HG03432 (cell line): Measurements from ENCODE around the gene RNASE8.

ENCODE experiments used
- ATAC-seq: cut with Tn5 transposase; IDR thresholded peaks from one replicate; pipeline ENCODE4 v1.9.1; 2021; ENCODE audit warnings: mild to moderate bottlenecking, moderate library complexity; ENCODE audit not compliant: unreplicated experiment

RNASE8 gene

GRCh38 chr14:21071225-21072030 is 13.8 kb downstream of the RNASE8 start:
- peak; percentile 80 for ATAC-seq

GRCh38 chr14:21072031-21072473 is 14.4 kb downstream of the RNASE8 start:
- no peak for ATAC-seq

GRCh38 chr14:21072781-21073339 is 15.2 kb downstream of the RNASE8 start:
- no peak for ATAC-seq

GRCh38 chr14:21073921-21074320 is 16.3 kb downstream of the RNASE8 start:
- no peak for ATAC-seq

GRCh38 chr14:21074398-21075272 is 17.0 kb downstream of the RNASE8 start:
- ATAC-seq = no peak

GRCh38 chr14:21075719-21076437 is 18.3 kb downstream of the RNASE8 start:
- no peak for ATAC-seq

- no peak for ATAC-seq
These were observed 20.1 kb downstream of the RNASE8 start for GRCh38 chr14:21077672-21078071.

GRCh38 chr14:21078287-21078686 is 20.7 kb downstream of the RNASE8 start:
- ATAC-seq = no peak

GRCh38 chr14:21078726-21079125 is 21.1 kb downstream of the RNASE8 start:
- no peak for ATAC-seq

GRCh38 chr14:21081521-21082142 is 24.0 kb downstream of the RNASE8 start:
- no peak for ATAC-seq

GRCh38 chr14:21083565-21084325 is 26.1 kb downstream of the RNASE8 start:
- ATAC-seq = no peak

GRCh38 chr14:21084396-21084795 is 26.8 kb downstream of the RNASE8 start:
- no peak for ATAC-seq

- no peak for ATAC-seq
These were observed 27.6 kb downstream of the RNASE8 start for GRCh38 chr14:21084998-21085853.

- ATAC-seq = no peak
These were observed 29.3 kb downstream of the RNASE8 start for GRCh38 chr14:21086908-21087293.

GRCh38 chr14:21087294-21088091 is 29.9 kb downstream of the RNASE8 start:
- peak; percentile 55 for ATAC-seq

GRCh38 chr14:21088687-21089086 is 31.1 kb downstream of the RNASE8 start:
- no peak for ATAC-seq

GRCh38 chr14:21089271-21089670 is 31.6 kb downstream of the RNASE8 start:
- no peak for ATAC-seq

GRCh38 chr14:21089877-21090193 is 32.2 kb downstream of the RNASE8 start:
- ATAC-seq = no peak
